Stimulated activated naive CD4-positive, alpha-beta T cell treated with Interleukin-2 at 50 U/mL for 16 hours (primary cell): Measurements from ENCODE around the gene PODNL1.

ENCODE experiments used
- DNase-seq: peaks from one replicate; lab custom pipeline; 2025; lab: John Stamatoyannopoulos, UW

Gene PODNL1

DNA sequence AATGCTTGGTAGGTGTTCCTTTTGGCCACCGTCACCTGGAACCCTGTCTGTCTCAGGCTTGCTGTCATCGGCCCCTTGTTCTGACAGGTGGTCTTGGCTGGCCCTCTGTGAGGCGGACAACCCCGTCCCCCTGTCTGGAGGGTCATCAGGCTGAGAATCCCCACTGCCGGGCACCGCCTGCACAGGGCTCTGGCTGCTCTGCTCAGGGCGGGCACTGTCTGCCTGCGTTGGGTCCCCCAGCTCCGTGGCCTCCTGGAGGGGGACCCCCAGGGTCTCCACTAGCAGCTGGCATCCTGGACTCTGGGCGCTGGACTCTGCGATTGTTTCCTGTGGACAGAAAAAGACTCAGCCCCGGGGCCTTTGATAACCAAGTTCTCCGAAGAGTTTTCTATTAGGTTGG lies 48.1 kb downstream of the PODNL1 start:
- DNase-seq: no peak

DNA sequence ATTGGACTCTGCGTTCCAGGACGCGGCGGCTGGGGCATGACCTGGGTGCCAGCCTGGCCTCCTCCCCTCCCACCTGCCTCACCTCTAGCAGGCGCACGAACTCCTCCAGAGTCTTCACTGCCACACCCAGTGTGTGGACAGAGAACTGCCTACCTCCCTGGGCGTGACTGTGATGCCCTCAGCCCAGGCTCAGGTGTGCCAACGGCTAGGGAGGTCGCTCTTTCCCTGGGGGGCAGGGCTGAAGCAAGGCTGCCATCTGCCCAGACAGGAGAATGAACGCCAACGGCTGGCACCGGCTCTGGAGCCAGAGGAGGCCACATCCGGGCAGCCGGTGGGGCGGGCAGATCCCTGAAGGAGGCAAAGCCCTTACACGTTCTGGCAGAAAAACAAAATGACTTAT lies 49.9 kb downstream of the PODNL1 start:
- no peak for DNase-seq

DNA sequence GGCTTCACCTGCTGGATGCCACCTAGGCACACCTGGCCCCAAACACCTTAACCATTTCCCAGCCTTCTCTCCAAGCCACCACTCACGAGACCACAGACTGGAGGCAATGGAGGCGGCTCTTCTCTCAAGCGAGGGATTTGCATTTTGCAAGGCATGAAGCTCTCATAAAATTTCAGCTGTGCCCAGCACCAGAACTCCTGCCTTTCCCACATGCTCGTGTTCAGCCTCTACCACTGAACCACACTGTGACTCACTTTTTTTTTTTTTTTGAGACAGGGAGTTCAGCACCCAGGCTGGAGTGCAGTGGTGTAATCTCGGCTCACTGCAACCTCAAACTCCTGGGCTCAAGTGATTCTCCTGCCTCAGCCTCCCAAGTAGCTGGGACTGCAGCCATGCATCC lies 50.7 kb downstream of the PODNL1 start:
- DNase-seq: no peak

DNA sequence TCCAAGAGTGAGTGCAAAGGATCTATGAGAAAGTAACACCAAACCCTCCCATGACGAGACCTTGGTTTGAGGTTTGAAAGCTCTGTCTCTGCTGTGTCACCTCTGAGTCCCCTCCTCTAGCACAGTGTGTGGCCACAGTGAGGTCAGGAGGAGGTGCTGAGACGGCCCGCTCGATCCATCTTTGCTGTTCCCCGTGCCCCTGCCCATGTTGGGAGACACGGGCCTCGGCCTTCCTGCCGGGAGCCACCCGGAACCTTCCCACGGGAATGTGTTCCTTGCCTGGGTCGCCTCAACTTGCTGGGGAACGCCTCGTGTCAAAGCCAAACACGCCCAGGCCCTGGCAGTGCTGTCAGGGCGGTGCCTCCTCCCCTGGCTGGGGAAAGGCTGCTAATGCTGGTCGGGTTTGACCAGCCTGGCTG lies 51.2 kb downstream of the PODNL1 start:
- no peak for DNase-seq

DNA sequence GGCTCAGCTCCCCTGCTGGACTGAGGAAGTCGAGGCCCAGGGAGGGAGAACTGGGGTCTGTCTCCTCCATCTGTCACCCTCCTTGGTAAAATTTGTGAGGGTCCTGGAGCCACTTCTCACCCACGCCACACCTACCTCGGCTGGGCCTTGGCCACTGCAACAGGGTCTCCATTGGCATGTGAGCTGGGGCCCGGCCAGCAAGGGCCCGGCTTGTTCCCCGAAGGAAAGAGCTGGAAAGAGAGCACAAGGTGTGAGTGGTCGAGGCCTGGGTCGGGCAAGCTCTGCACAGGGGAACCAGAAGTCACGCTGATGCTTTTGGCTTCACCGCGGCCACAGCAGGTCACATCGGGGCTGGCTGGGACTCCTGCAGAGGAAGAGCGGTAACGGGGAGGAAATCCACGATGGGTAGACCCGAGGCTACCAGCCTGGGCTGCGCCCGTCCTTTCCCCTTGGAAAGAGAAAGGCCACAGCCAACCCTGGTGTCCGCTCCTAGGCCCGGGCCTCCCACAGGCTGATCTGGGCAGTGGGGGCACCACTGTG lies 52.3 kb downstream of the PODNL1 start:
- DNase-seq: no peak

DNA sequence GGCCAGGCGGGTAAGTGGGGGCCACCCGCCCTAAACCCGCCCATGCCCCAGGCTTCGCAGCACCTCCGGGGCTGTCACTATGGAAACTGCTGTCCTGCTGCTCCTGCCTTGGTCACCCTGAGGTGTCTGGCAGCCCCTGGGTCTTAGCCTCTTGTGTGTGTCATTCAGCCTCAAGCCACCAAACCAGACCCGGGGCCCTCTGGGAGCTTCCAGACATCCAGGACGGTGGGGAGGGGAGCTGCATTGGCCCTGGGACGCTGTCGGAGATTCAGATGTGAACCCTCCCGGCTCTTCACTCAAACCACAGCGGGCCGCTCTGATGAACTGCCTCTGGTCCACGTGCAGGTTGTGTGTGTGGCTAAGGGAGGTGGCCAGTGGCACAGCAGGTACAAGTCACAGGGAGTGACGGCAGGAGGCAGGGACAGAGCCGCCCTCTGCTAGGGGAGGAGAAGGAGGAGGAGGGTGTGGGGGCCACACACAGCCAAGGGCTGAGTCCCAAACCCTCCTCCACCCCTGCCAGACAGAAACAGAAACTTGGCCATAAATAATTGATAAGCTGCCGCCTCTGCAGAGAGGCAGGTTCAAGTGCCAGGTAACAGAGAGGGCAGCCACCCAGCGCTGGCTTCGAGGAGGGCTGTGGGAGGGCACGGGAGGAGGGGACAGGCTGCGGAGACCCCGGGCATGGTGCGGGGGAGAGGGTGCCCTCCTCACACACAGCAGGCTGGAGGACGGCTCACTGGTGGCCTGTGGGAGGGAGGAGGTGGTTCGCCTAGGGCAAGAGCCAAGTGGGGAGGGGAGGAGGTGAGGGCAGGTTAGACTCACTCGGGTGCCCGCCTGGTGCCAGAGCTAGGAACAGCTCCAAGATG lies 53.3 kb downstream of the PODNL1 start:
- no peak for DNase-seq

DNA sequence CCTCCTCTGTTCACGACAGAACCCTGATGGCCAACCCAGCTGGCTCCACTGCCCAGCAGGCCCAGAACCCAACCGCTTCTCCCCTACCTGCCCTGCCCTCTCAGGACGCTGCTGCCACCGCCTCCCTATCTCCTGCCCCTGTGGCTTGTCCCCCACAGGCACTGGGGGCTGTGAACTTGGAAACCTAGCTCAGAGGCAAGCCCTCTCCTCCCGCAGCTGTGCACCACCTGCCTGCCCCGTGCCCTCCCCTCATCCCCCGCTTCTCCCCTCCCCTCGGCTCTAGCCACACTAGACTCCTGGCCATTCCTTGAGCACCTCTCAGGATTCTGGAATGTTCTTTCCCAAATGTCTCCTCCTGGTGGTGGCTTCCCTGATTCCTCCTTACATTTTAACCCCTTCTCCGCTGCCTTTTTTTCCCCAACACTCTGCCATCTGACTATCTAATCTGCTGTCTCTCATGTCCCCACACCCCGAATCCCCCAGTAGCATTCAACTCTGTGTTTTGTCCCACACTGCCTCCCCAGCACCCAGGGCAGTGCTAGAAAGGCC lies 54.6 kb downstream of the PODNL1 start:
- no peak for DNase-seq

DNA sequence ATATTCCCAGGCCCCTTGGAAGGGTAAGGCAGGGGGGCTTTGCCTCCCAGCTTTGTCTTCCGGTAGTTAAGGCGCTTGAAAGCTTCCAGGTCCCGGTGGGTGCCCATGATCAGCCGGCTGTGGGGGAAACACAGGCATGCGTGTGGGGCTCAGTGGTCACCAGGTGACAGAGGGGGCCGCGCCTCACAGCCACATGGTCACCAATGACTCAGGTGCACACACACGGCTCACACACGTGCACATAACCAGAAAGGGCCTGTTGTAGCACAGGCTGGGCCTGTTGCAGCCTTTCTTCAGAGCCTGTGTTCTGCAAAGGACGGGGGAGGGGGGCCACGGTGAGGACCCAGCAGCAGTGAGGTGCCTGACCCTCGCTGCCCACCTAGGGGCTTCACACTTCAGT lies 55.4 kb downstream of the PODNL1 start:
- no peak for DNase-seq

DNA sequence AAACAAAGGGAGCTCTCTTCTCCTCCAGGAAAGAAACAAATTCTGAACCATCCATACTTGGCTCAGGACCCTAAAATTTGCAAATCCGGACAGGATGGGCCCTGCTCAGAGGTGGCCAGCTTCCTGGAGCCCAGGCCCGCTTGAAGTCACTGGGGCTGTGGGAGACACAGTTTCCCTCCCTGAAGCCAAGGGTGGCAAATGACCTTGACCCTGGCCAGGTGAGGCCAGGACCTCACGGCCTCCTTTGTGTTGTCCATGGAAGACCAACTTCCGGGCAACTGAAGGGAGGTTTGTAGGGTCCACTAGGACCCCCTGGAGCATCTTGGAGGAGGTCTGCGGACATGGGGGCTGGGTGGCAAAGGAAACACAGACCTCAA lies 55.8 kb downstream of the PODNL1 start:
- DNase-seq: no peak

DNA sequence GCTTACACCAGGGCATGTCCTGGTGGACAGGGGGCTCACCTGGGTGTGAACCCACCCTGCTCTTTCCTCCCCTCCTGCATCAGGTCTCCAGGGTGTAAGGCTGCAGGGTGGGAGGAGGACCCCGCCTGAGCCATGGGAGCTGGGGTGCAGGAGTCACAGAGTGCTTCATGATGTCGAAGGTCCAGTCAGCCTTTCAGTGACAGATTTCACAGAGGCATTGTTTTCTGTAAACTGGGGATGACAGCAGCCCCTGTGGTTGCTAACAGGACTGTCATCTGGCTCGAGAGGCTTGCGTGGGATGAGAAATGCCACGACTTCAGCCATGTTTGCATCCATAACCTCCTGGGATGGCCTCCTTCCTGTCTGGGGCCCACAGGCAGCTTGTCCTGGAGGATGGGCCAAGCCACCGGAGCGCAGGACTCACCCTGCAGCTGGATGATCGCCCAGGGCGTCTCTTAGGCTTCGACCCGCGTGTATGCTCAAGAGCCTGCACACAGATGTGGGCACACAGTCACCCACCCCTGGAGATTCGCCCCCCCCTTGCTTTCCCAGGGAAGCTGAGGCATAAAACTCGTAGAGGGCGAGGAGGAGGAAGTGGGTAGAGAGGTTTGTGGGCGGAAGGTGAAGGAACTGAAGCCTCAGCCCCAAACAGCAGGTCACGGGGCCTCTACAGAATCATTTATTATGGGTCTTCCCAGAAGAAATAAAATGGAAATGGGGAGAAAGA lies 56.4 kb downstream of the PODNL1 start:
- peak; percentile 38 for DNase-seq

DNA sequence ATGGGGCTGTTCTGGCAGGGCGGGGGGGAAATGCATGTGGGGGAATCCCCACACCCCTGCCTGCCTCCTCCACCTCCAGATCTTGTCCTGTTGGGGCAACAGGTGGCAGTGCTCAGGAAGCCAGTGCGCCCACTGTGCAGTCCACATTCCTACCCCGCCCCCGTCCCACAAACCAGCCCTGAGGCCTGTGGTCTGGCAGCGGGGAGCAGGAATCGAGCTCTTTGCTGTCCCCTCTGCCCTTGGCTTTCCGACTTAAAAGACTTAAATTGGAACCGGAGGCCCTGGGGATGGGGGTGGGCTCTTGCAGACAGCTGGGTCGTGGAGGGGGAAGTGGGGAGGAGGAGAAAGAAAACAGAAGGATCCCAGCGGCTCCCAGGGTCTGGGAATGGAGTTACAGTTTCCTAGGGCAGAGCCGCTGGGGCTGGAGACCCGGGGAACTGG lies 56.9 kb downstream of the PODNL1 start:
- peak; percentile 27 for DNase-seq
